WTC11 (cell line): Measurements from ENCODE around the gene MTUS2. TPM values are rescaled to one million over a fixed set of nuclear protein-coding genes. Genes with fewer than 3 reads are reported as not detected.

Experiments
- ATAC-seq: fragments of 200-7000 bp; cut with Tn5 transposase; 2 replicates; pipeline ENCODE4 v1.10.0; 2021; ENCODE audit warnings: mild to moderate bottlenecking, moderate library complexity
- CTCF ChIA-PET: fragments of 300-600 bp; sonication (Branson Sonifier 250); formaldehyde crosslinking; loops from one replicate; lab custom pipeline; 2021; ENCODE audit warnings: antibody characterized with exemption; lab: Charles Lee
- POLR2A ChIA-PET: fragments of 350-600 bp; sonication (Branson Sonifier 250); formaldehyde crosslinking; loops from one replicate; lab custom pipeline; 2021; ENCODE audit warnings: antibody characterized with exemption; lab: Charles Lee
- DNase-seq: peaks from one replicate; pipeline ENCODE4 v3.0.0; 2021; ENCODE audit warnings: low spot score
- H3K27ac Mint-ChIP-seq: 2 replicates; pipeline ENCODE4 v1.8.0; 2021; ENCODE audit warnings: mixed read lengths
- H3K27me3 Mint-ChIP-seq: 2 replicates; pipeline ENCODE4 v1.8.0; 2021; ENCODE audit warnings: low read depth, mild to moderate bottlenecking, moderate library complexity, mixed read lengths
- H3K36me3 Mint-ChIP-seq: 2 replicates; pipeline ENCODE4 v1.8.0; 2021; ENCODE audit warnings: mixed read lengths
- H3K4me1 Mint-ChIP-seq: 2 replicates; pipeline ENCODE4 v1.8.0; 2022; ENCODE audit warnings: mixed read lengths
- H3K4me3 Mint-ChIP-seq: 2 replicates; pipeline ENCODE4 v1.8.0; 2021; ENCODE audit warnings: mild to moderate bottlenecking, moderate library complexity, mixed read lengths
- H3K9me3 Mint-ChIP-seq: 2 replicates; pipeline ENCODE4 v1.8.0; 2021; ENCODE audit warnings: mixed read lengths
- ATF2 ChIP-seq: sonication (generic); formaldehyde crosslinking; IDR thresholded peaks from 2 replicates; pipeline ENCODE4 v1.8.1; 2022; ENCODE audit warnings: low read depth, missing genetic modification reagents, borderline replicate concordance
- ATF3 ChIP-seq: sonication (generic); formaldehyde crosslinking; conservative IDR thresholded peaks from 2 replicates; pipeline ENCODE4 v1.8.1; 2022; ENCODE audit warnings: mild to moderate bottlenecking, missing genetic modification reagents
- CBFB ChIP-seq: sonication (generic); formaldehyde crosslinking; IDR thresholded peaks from 2 replicates; pipeline ENCODE4 v1.8.1; 2022; ENCODE audit warnings: mild to moderate bottlenecking, low read depth, missing genetic modification reagents
- CREB1 ChIP-seq: sonication (generic); formaldehyde crosslinking; IDR thresholded peaks from 2 replicates; pipeline ENCODE4 v1.8.0; 2023; ENCODE audit warnings: mild to moderate bottlenecking, missing genetic modification reagents
- CTCF ChIP-seq: fragments of 200-600 bp; IDR thresholded peaks from 2 replicates; pipeline ENCODE4 v1.8.0; 2022; ENCODE audit warnings: antibody characterized with exemption
- E2F5 ChIP-seq: sonication (generic); formaldehyde crosslinking; IDR thresholded peaks from 2 replicates; pipeline ENCODE4 v1.8.1; 2022; ENCODE audit warnings: mild to moderate bottlenecking, moderate library complexity, missing genetic modification reagents
- ETV6 ChIP-seq: sonication (generic); formaldehyde crosslinking; IDR thresholded peaks from 2 replicates; pipeline ENCODE4 v1.8.1; 2022; ENCODE audit warnings: mild to moderate bottlenecking, missing genetic modification reagents
- GRHL2 ChIP-seq: fragments of 250-450 bp; sonication (Bioruptor Pico); IDR thresholded peaks from 2 replicates; pipeline ENCODE4 v1.8.0; 2022; ENCODE audit warnings: mild to moderate bottlenecking, moderate library complexity; ENCODE audit not compliant: insufficient replicate concordance, severe bottlenecking
- IRF2 ChIP-seq: sonication (generic); formaldehyde crosslinking; IDR thresholded peaks from 2 replicates; pipeline ENCODE4 v1.8.0; 2022; ENCODE audit warnings: low read depth, missing genetic modification reagents, borderline replicate concordance
- JUN ChIP-seq: sonication (generic); formaldehyde crosslinking; IDR thresholded peaks from 2 replicates; pipeline ENCODE4 v1.8.0; 2023; ENCODE audit warnings: mild to moderate bottlenecking, missing genetic modification reagents
- MLX ChIP-seq: sonication (generic); formaldehyde crosslinking; IDR thresholded peaks from 2 replicates; pipeline ENCODE4 v1.8.1; 2023; ENCODE audit warnings: mild to moderate bottlenecking, missing genetic modification reagents, moderate library complexity
- NR2C2 ChIP-seq: sonication (generic); formaldehyde crosslinking; IDR thresholded peaks from 2 replicates; pipeline ENCODE4 v1.8.0; 2022; ENCODE audit warnings: mild to moderate bottlenecking, missing genetic modification reagents
- OVOL2 ChIP-seq: fragments of 250-450 bp; sonication (Bioruptor Pico); IDR thresholded peaks from 2 replicates; pipeline ENCODE4 v1.9.0; 2021; ENCODE audit warnings: mild to moderate bottlenecking, borderline replicate concordance
- RELA ChIP-seq: sonication (generic); formaldehyde crosslinking; IDR thresholded peaks from 2 replicates; pipeline ENCODE4 v1.8.1; 2022; ENCODE audit warnings: missing genetic modification reagents, mild to moderate bottlenecking, borderline replicate concordance
- RORB ChIP-seq: fragments of 250-450 bp; sonication (Bioruptor Pico); IDR thresholded peaks from 2 replicates; pipeline ENCODE4 v1.9.0; 2021; ENCODE audit warnings: mild to moderate bottlenecking
- SMAD4 ChIP-seq: sonication (generic); formaldehyde crosslinking; IDR thresholded peaks from 2 replicates; pipeline ENCODE4 v1.8.0; 2022; ENCODE audit warnings: mild to moderate bottlenecking, missing genetic modification reagents
- SP1 ChIP-seq: sonication (generic); formaldehyde crosslinking; conservative IDR thresholded peaks from 2 replicates; pipeline ENCODE4 v1.8.1; 2022; ENCODE audit warnings: missing genetic modification reagents
- TCF7 ChIP-seq: sonication (generic); formaldehyde crosslinking; IDR thresholded peaks from 2 replicates; pipeline ENCODE4 v1.8.0; 2022; ENCODE audit warnings: mild to moderate bottlenecking, low read depth, missing genetic modification reagents, moderate library complexity
- TEAD1 ChIP-seq: sonication (generic); formaldehyde crosslinking; IDR thresholded peaks from 2 replicates; pipeline ENCODE4 v1.8.0; 2022; ENCODE audit warnings: mild to moderate bottlenecking, missing genetic modification reagents
- TP53 ChIP-seq: sonication (generic); formaldehyde crosslinking; IDR thresholded peaks from 2 replicates; pipeline ENCODE4 v1.8.1; 2023; ENCODE audit warnings: mild to moderate bottlenecking, missing genetic modification reagents
- ZMAT4 ChIP-seq: fragments of 250-450 bp; sonication (Bioruptor Pico); IDR thresholded peaks from 2 replicates; pipeline ENCODE4 v1.9.0; 2021; ENCODE audit warnings: mild to moderate bottlenecking
- ZNF263 ChIP-seq: sonication (generic); formaldehyde crosslinking; IDR thresholded peaks from 2 replicates; pipeline ENCODE4 v1.8.1; 2022; ENCODE audit warnings: low read depth, mild to moderate bottlenecking, moderate library complexity, missing genetic modification reagents
- ZNF396 ChIP-seq: fragments of 250-450 bp; sonication (Bioruptor Pico); IDR thresholded peaks from 2 replicates; pipeline ENCODE4 v1.8.0; 2021; ENCODE audit warnings: mild to moderate bottlenecking, moderate library complexity, borderline replicate concordance
- ZNF423 ChIP-seq: fragments of 250-450 bp; sonication (Bioruptor Pico); IDR thresholded peaks from 2 replicates; pipeline ENCODE4 v2.1.2; 2022; ENCODE audit warnings: mild to moderate bottlenecking, moderate library complexity
- total RNA-seq: library from RNA; stranded (reverse); gene quantifications from 3 replicates; pipeline ENCODE4 v1.2.3, GENCODE V29; 2021

MTUS2 gene
- total RNA-seq, 1 experiment from 2014 or later: 0.22 TPM

- POLR2A ChIA-PET: no interaction called here
- CTCF ChIA-PET: interaction anchor here (0.8 to 1.0 kb wide), 2 partner anchors 25 to 31 kb away, joined by 3 to 4 read pairs; no protein-coding TSS in a partner anchor
These were observed 713.9 kb downstream of the MTUS2 start for GRCh38 chr13:29534083-29534482.

GRCh38 chr13:29535663-29536655, 715.8 kb downstream of the MTUS2 start:
- Mint-ChIP-seq H3K36me3 (peaks cover 32% of the 10 kb centered on the region), H3K27me3 (no peaks in the 10 kb centered on the region)
- POLR2A ChIA-PET: no interaction called here

More at GRCh38 chr13:29534083-29534482, 713.9 kb downstream of the MTUS2 start:
- ATAC-seq (no peak), DNase-seq (no peak)
- TF ChIP-seq TCF7 (CRISPR knock-in tag) (no peak), TP53 (CRISPR knock-in tag) (no peak), CBFB (CRISPR knock-in tag) (no peak), ZNF423 (CRISPR knock-in tag) (no peak), ZNF263 (CRISPR knock-in tag) (no peak), RELA (CRISPR knock-in tag) (no peak), ZMAT4 (CRISPR knock-in tag) (no peak), OVOL2 (no peak), NR2C2 (no peak), ATF2 (CRISPR knock-in tag) (no peak), SMAD4 (CRISPR knock-in tag) (no peak), ZNF396 (CRISPR knock-in tag) (no peak), CREB1 (CRISPR knock-in tag) (no peak), RORB (CRISPR knock-in tag) (no peak), E2F5 (CRISPR knock-in tag) (no peak)
- peaks cover 48% of the 10 kb centered on the region for H3K36me3 Mint-ChIP-seq
- H3K27me3 Mint-ChIP-seq: no peaks in the 10 kb centered on the region
- no peaks in the 10 kb centered on the region for H3K9me3 Mint-ChIP-seq
- no peak overlapping the region for H3K27ac Mint-ChIP-seq
- H3K4me1 Mint-ChIP-seq: peaks cover 14% of the 10 kb centered on the region
- H3K4me3 Mint-ChIP-seq: no peak overlapping the region

More at GRCh38 chr13:29535663-29536655, 715.8 kb downstream of the MTUS2 start:
- TF ChIP-seq MLX (no peak), CTCF (no peak), JUN (CRISPR knock-in tag) (no peak), IRF2 (CRISPR knock-in tag) (no peak), ATF3 (no peak), TEAD1 (no peak), SP1 (CRISPR knock-in tag) (no peak), ETV6 (no peak), GRHL2 (CRISPR knock-in tag) (no peak)
- H3K9me3 Mint-ChIP-seq: no peaks in the 10 kb centered on the region
- peaks cover 32% of the 10 kb centered on the region for H3K4me1 Mint-ChIP-seq
- no peak for DNase-seq
- no peak for ATAC-seq
- no peak overlapping the region for H3K4me3 Mint-ChIP-seq
- H3K27ac Mint-ChIP-seq: no peak overlapping the region
- CTCF ChIA-PET: no interaction called here
